Astrocyte (in vitro differentiated cells and primary cell): ENCODE measurements around the gene TNK1. TPM values are rescaled to one million over a fixed set of nuclear protein-coding genes. Genes with fewer than 3 reads are reported as not detected.

ENCODE experiments used
- DNase-seq: peaks from one replicate; pipeline ENCODE4 v3.0.0-alpha.2; 2010; ENCODE audit warnings: low read depth
- FAIRE-seq: peaks from 2 replicates; lab custom pipeline; 2011; peaks lifted over from hg19 to GRCh38; lab: Jason Lieb, UNC
- H2AFZ ChIP-seq: 2 replicates; pipeline ENCODE4 v1.6.0; 2012; ENCODE audit warnings: low read depth, low read length, inconsistent platforms
- H3K27ac ChIP-seq: 2 replicates; pipeline ENCODE4 v1.5.1; 2011; ENCODE audit warnings: low read depth, low read length, inconsistent platforms
- H3K27me3 ChIP-seq: 2 replicates; pipeline ENCODE4 v1.6.0; 2011; ENCODE audit warnings: low read length, inconsistent platforms; ENCODE audit not compliant: insufficient read depth
- H3K36me3 ChIP-seq: 2 replicates; pipeline ENCODE4 v1.5.1; 2011; ENCODE audit warnings: low read length, inconsistent platforms; ENCODE audit not compliant: insufficient read depth
- H3K4me1 ChIP-seq: 2 replicates; pipeline ENCODE4 v1.5.1; 2011; ENCODE audit warnings: low read length, inconsistent platforms; ENCODE audit not compliant: insufficient read depth
- H3K4me2 ChIP-seq: 2 replicates; pipeline ENCODE4 v1.6.0; 2012; ENCODE audit warnings: low read length, inconsistent platforms
- H3K4me3 ChIP-seq: 2 replicates; pipeline ENCODE4 v1.5.1; 2011; ENCODE audit warnings: low read depth, mild to moderate bottlenecking, low read length, inconsistent platforms; ENCODE audit not compliant: insufficient read depth
- H3K79me2 ChIP-seq: 2 replicates; pipeline ENCODE4 v1.6.0; 2012; ENCODE audit warnings: mild to moderate bottlenecking, low read length, inconsistent platforms; ENCODE audit not compliant: insufficient read depth
- H3K9ac ChIP-seq: 2 replicates; pipeline ENCODE4 v1.6.0; 2012; ENCODE audit warnings: mild to moderate bottlenecking, low read length, inconsistent platforms
- H3K9me3 ChIP-seq: 2 replicates; pipeline ENCODE4 v1.5.1; 2012; ENCODE audit warnings: low read depth, mild to moderate bottlenecking, low read length, inconsistent platforms; ENCODE audit not compliant: insufficient read depth
- H4K20me1 ChIP-seq: 2 replicates; pipeline ENCODE4 v1.6.0; 2012; ENCODE audit warnings: low read length, inconsistent platforms; ENCODE audit not compliant: insufficient read depth
- H3K27ac Mint-ChIP-seq: one replicate; pipeline ENCODE4 v1.8.0; 2021; ENCODE audit warnings: mild to moderate bottlenecking, mixed read lengths; ENCODE audit not compliant: unreplicated experiment
- H3K27me3 Mint-ChIP-seq: one replicate; pipeline ENCODE4 v1.8.0; 2021; ENCODE audit warnings: low read depth, mixed read lengths; ENCODE audit not compliant: unreplicated experiment
- H3K36me3 Mint-ChIP-seq: one replicate; pipeline ENCODE4 v1.8.0; 2021; ENCODE audit warnings: low read depth, mixed read lengths; ENCODE audit not compliant: unreplicated experiment
- H3K4me1 Mint-ChIP-seq: one replicate; pipeline ENCODE4 v1.8.0; 2021; ENCODE audit warnings: low read depth, mixed read lengths; ENCODE audit not compliant: unreplicated experiment
- H3K4me3 Mint-ChIP-seq: one replicate; pipeline ENCODE4 v1.8.0; 2021; ENCODE audit warnings: mild to moderate bottlenecking, moderate library complexity, mixed read lengths; ENCODE audit not compliant: unreplicated experiment
- H3K9me3 Mint-ChIP-seq: one replicate; pipeline ENCODE4 v1.8.0; 2021; ENCODE audit warnings: mild to moderate bottlenecking, mixed read lengths; ENCODE audit not compliant: unreplicated experiment
- CTCF ChIP-seq: IDR thresholded peaks from 2 replicates; pipeline ENCODE4 v1.5.1; 2011; ENCODE audit warnings: low read depth, mild to moderate bottlenecking, inconsistent platforms, low read length, moderate library complexity; ENCODE audit not compliant: insufficient read depth
- EZH2 ChIP-seq: IDR thresholded peaks from 2 replicates; pipeline ENCODE4 v1.6.1; 2012; ENCODE audit warnings: mild to moderate bottlenecking, low read length, inconsistent platforms; ENCODE audit not compliant: insufficient read depth
- total RNA-seq: library from RNA; stranded (reverse); gene quantifications from 2 replicates; pipeline ENCODE4 v1.2.1, GENCODE V29; 2021

Gene TNK1
- total RNA-seq, 1 donor from 2014 or later: 1.6 TPM

DNA sequence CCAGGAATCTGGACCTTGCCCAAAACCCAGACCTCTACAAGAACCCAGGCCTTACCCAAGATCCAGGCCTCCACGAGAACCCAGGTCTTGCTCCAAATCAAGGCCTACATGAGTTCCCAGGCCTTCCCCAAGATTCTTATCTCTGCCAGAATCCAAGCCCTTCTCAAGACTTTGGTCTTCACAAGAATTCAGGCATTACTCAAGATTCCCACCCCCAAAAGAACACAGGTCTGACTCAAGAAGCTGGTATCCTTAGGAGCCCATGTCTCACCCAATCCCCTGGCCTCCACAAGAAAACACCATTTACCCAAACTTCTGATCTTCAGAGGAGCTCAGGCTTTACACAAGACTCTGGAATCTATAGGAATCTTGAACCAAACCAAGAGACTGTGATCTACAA lies 50.3 kb downstream of the TNK1 start:
- no peak overlapping the region for H3K4me2 ChIP-seq
- H3K4me3 ChIP-seq: no peak overlapping the region
- peaks cover 2% of the 10 kb centered on the region for H3K9me3 Mint-ChIP-seq
- H4K20me1 ChIP-seq: no peaks in the 10 kb centered on the region
- H3K4me1 ChIP-seq: peaks cover 3% of the 10 kb centered on the region
- no peaks in the 10 kb centered on the region for H3K79me2 ChIP-seq
- no peak overlapping the region for H3K27ac ChIP-seq
- no peak overlapping the region for H3K27ac Mint-ChIP-seq
- peaks cover under 1% of the 10 kb centered on the region for H3K36me3 Mint-ChIP-seq
- H3K9ac ChIP-seq: no peak overlapping the region
- no peak overlapping the region for H3K4me3 Mint-ChIP-seq
- FAIRE-seq (no peak), DNase-seq (no peak)
- no peaks in the 10 kb centered on the region for H3K4me1 Mint-ChIP-seq
- TF ChIP-seq EZH2 (no peak), CTCF (no peak)
- no peak overlapping the region for H2AFZ ChIP-seq
- no peaks in the 10 kb centered on the region for H3K9me3 ChIP-seq
- no peaks in the 10 kb centered on the region for H3K27me3 ChIP-seq
- H3K27me3 Mint-ChIP-seq: peaks cover 5% of the 10 kb centered on the region
- H3K36me3 ChIP-seq: no peaks in the 10 kb centered on the region

GRCh38 chr17:7432296-7432695 lies 51.4 kb downstream of the TNK1 start:
- Histone ChIP-seq H3K4me2 (no peak overlapping the region), H2AFZ (no peak overlapping the region), H3K27me3 (peaks cover 3% of the 10 kb centered on the region), H3K79me2 (no peaks in the 10 kb centered on the region), H3K4me3 (no peak overlapping the region), H4K20me1 (no peaks in the 10 kb centered on the region), H3K27ac (no peak overlapping the region), H3K36me3 (no peaks in the 10 kb centered on the region), H3K4me1 (peaks cover 6% of the 10 kb centered on the region), H3K9me3 (no peaks in the 10 kb centered on the region), H3K9ac (no peak overlapping the region)
- Mint-ChIP-seq H3K4me3 (no peak overlapping the region), H3K27me3 (peaks cover 5% of the 10 kb centered on the region), H3K27ac (no peak overlapping the region), H3K4me1 (no peaks in the 10 kb centered on the region), H3K36me3 (no peaks in the 10 kb centered on the region), H3K9me3 (peaks cover 2% of the 10 kb centered on the region)
- TF ChIP-seq CTCF (no peak), EZH2 (no peak)
- DNase-seq (no peak), FAIRE-seq (no peak)

- FAIRE-seq (no peak), DNase-seq (no peak)
- Histone ChIP-seq H3K9ac (no peak overlapping the region), H2AFZ (peak overlapping the region; percentile 75), H3K27me3 (peaks cover 27% of the 10 kb centered on the region), H3K36me3 (no peaks in the 10 kb centered on the region), H3K4me2 (peak overlapping the region; percentile 84), H3K27ac (no peak overlapping the region), H4K20me1 (peaks cover 13% of the 10 kb centered on the region), H3K79me2 (no peaks in the 10 kb centered on the region), H3K4me1 (peaks cover 27% of the 10 kb centered on the region), H3K9me3 (no peaks in the 10 kb centered on the region), H3K4me3 (peak overlapping the region; percentile 48)
- TF ChIP-seq EZH2: peak; percentile 42
- no peak for TF ChIP-seq CTCF
- peak overlapping the region; percentile 86 for H3K27ac Mint-ChIP-seq
- no peaks in the 10 kb centered on the region for H3K9me3 Mint-ChIP-seq
- no peaks in the 10 kb centered on the region for H3K27me3 Mint-ChIP-seq
- peaks cover 13% of the 10 kb centered on the region for H3K4me1 Mint-ChIP-seq
- peak overlapping the region; percentile 92 for H3K4me3 Mint-ChIP-seq
- peaks cover 3% of the 10 kb centered on the region for H3K36me3 Mint-ChIP-seq
Measured at GRCh38 chr17:7435676-7436555, 55.0 kb downstream of the TNK1 start.
